A549 (cell line): ENCODE measurements around the gene ZNF24. TPM values are rescaled to one million over a fixed set of nuclear protein-coding genes. Genes with fewer than 3 reads are reported as not detected.

Source experiments
- ATAC-seq, 2 experiments: fragments of 200-7000 bp in 1 of 2; fragments of >200 bp in 1 of 2; cut with Nextera tagmentation in 1 of 2; cut with Tn5 transposase in 1 of 2; 3 replicates each; pipeline versions ENCODE4 v1.8.0 to v1.9.1; 2018 to 2020; ENCODE audit warnings: mild to moderate bottlenecking in 1 of 2, moderate library complexity in 1 of 2
- CTCF ChIA-PET: fragments of 300-600 bp; sonication (Branson Sonifier 250); formaldehyde crosslinking; extraction: SDS; loops from one replicate; lab custom pipeline; 2021; ENCODE audit warnings: antibody characterized with exemption, inconsistent platforms; lab: Yijun Ruan, JAX
- POLR2A ChIA-PET: fragments of 350-600 bp; formaldehyde crosslinking; extraction: SDS; loops from one replicate; lab custom pipeline; 2021; ENCODE audit warnings: antibody characterized with exemption, inconsistent platforms; lab: Yijun Ruan, JAX
- DNase-seq, 2 experiments: peaks; one replicate each; pipeline versions ENCODE4 v3.0.0 to v3.0.0-alpha.2; 2011 to 2016; ENCODE audit warnings: low read depth in 1 of 2, low spot score in 1 of 2
- FAIRE-seq: peaks from 2 replicates; lab custom pipeline; 2011; peaks lifted over from hg19 to GRCh38; lab: Jason Lieb, UNC
- H3K27ac ChIP-seq, 2 experiments: fragments of >200 bp; sonication (Bioruptor Twin); formaldehyde crosslinking; 3 replicates each; pipeline ENCODE4 v1.5.1; 2016 to 2017
- H3K4me1 ChIP-seq: fragments of >200 bp; sonication (Bioruptor Twin); formaldehyde crosslinking; 3 replicates; pipeline ENCODE4 v1.6.1; 2016
- H3K4me2 ChIP-seq: fragments of >200 bp; sonication (Bioruptor Twin); formaldehyde crosslinking; 3 replicates; pipeline ENCODE4 v1.6.1; 2016
- H3K4me3 ChIP-seq: fragments of >200 bp; sonication (Bioruptor Twin); formaldehyde crosslinking; 3 replicates; pipeline ENCODE4 v1.5.1; 2016
- H3K9me3 ChIP-seq: fragments of >200 bp; sonication (Bioruptor Twin); formaldehyde crosslinking; 3 replicates; pipeline ENCODE4 v1.6.1; 2016
- BHLHE40 ChIP-seq: IDR thresholded peaks from 2 replicates; pipeline ENCODE4 v1.6.1; 2012; ENCODE audit warnings: low read depth, low read length, inconsistent platforms
- CHD4 ChIP-seq: fragments of 200-600 bp; sonication (generic); IDR thresholded peaks from 2 replicates; pipeline ENCODE4 v1.6.1; 2016; ENCODE audit warnings: antibody characterized with exemption, mild to moderate bottlenecking, borderline replicate concordance
- EHF ChIP-seq: fragments of 250-450 bp; sonication (Bioruptor Pico); IDR thresholded peaks from 2 replicates; pipeline ENCODE4 v1.5.0; 2020; ENCODE audit warnings: mild to moderate bottlenecking
- ESRRA ChIP-seq: fragments of 150-350 bp; IDR thresholded peaks from 2 replicates; pipeline ENCODE4 v1.6.1; 2014; ENCODE audit warnings: mild to moderate bottlenecking, low read length, borderline replicate concordance
- FOSB ChIP-seq: fragments of 250-450 bp; sonication (Bioruptor Pico); IDR thresholded peaks from 2 replicates; pipeline ENCODE4 v1.5.0; 2020; ENCODE audit warnings: mild to moderate bottlenecking, moderate library complexity
- FOXS1 ChIP-seq: fragments of 250-450 bp; sonication (Bioruptor Pico); IDR thresholded peaks from 2 replicates; pipeline ENCODE4 v1.5.0; 2020; ENCODE audit warnings: mild to moderate bottlenecking, moderate library complexity
- HOXB13 ChIP-seq: fragments of 250-450 bp; sonication (Bioruptor Pico); IDR thresholded peaks from 2 replicates; pipeline ENCODE4 v1.5.0; 2020; ENCODE audit warnings: low read depth, mild to moderate bottlenecking, moderate library complexity
- JUNB ChIP-seq: fragments of >200 bp; sonication (Bioruptor Twin); formaldehyde crosslinking; IDR thresholded peaks from 2 replicates; pipeline ENCODE4 v1.6.1; 2016
- KDM1A ChIP-seq: fragments of 200-600 bp; sonication (generic); IDR thresholded peaks from 2 replicates; pipeline ENCODE4 v1.6.1; 2016; ENCODE audit warnings: low read depth, mild to moderate bottlenecking
- MAFK ChIP-seq: fragments of 450-650 bp; IDR thresholded peaks from 2 replicates; pipeline ENCODE4 v1.6.1; 2014; ENCODE audit not compliant: partially characterized antibody
- MAZ ChIP-seq: fragments of 150-350 bp; IDR thresholded peaks from 2 replicates; pipeline ENCODE4 v1.6.1; 2014; ENCODE audit warnings: antibody characterized with exemption, low read depth, low read length, borderline replicate concordance
- PHF8 ChIP-seq: fragments of 200-600 bp; sonication (generic); IDR thresholded peaks from 2 replicates; pipeline ENCODE4 v1.6.1; 2016; ENCODE audit warnings: low read depth, mild to moderate bottlenecking, antibody characterized with exemption, moderate library complexity, borderline replicate concordance
- POLR2A ChIP-seq: IDR thresholded peaks from 2 replicates; pipeline ENCODE4 v1.6.1; 2012; ENCODE audit warnings: mild to moderate bottlenecking, low read length
- POLR2AphosphoS2 ChIP-seq: conservative IDR thresholded peaks from 2 replicates; pipeline ENCODE4 v1.6.1; 2012; ENCODE audit warnings: low read length, improper control_type of control experiment, inconsistent platforms
- RFX5 ChIP-seq: fragments of 450-650 bp; IDR thresholded peaks from 2 replicates; pipeline ENCODE4 v1.7.1; 2014; ENCODE audit warnings: antibody characterized with exemption, mild to moderate bottlenecking, moderate library complexity
- ZC3H11A ChIP-seq: fragments of 450-650 bp; IDR thresholded peaks from 2 replicates; pipeline ENCODE4 v1.6.1; 2014; ENCODE audit warnings: antibody characterized with exemption, mild to moderate bottlenecking
- ZSCAN20 ChIP-seq: fragments of 250-450 bp; sonication (Bioruptor Pico); IDR thresholded peaks from 2 replicates; pipeline ENCODE4 v1.8.0; 2022; ENCODE audit warnings: mild to moderate bottlenecking, moderate library complexity
- WGBS: methylation state at CpG from one replicate; pipeline ENCODE4 v1.1.6; 2017; ENCODE audit errors: missing lambda C conversion rate; 5-methylcytosine and 5-hydroxymethylcytosine counted together
- polyA plus RNA-seq, 4 experiments: library from polyadenylated mRNA; depleted of rRNA in 3 of 4; stranded (reverse); fragments of >200 nt; fragmentation: RNase III in 1 of 4; extraction: RNeasy Plus Mini Kit Qiagen cat#74134 plus additional on column Dnase treatment in 1 of 4; gene quantifications; 2 replicates in 3 of 4; 3 replicates in 1 of 4; pipeline ENCODE4 v1.2.3, GENCODE V29; 2011 to 2017
- TF ChIP-seq, protein P1 (sequence below): fragments of 250-450 bp; sonication (Bioruptor Pico); IDR thresholded peaks from 2 replicates; pipeline ENCODE4 v1.5.0; 2020; ENCODE audit warnings: low read depth, mild to moderate bottlenecking, moderate library complexity

The ZNF24 gene
- polyA plus RNA-seq, 2 of the 4 experiments (the other 2 are of a cell fraction) = 15.1 to 28.4 TPM

DNA sequence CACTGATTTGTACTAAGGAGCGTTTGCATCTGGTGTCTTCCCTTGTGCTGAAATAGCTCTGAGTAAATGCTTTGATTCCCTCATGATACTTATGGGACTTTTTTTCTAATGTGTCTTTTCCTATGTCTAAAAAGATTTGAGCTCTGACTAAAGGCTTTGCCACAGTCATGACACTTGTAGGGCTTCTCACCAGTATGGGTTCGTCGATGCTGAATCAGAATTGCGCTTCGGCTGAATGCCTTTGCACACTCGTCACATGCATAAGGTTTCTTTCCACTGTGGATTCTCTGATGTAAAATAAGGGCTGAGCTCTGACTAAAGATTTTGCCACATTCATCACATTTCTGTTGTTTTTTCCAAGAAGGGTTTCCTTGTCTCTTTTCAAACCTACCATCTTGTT is 24.9 kb upstream of the ZNF24 start:
- no peak for FAIRE-seq
- CTCF ChIA-PET = no interaction called here
- WGBS = 83% methylated on average over 6 of the region's 6 CpGs
- DNase-seq = no peak
- no peak overlapping the region for H3K27ac ChIP-seq
- TF ChIP-seq RFX5 (no peak), MAZ (no peak), ESRRA (no peak), BHLHE40 (no peak)
- TF ChIP-seq, all 56 proteins: peak for 0
- POLR2A ChIA-PET = no interaction called here
- Histone ChIP-seq H3K4me1 (no peaks in the 10 kb centered on the region), H3K4me3 (no peak overlapping the region), H3K9me3 (no peaks in the 10 kb centered on the region), H3K4me2 (no peak overlapping the region)
- ATAC-seq = no peak

DNA sequence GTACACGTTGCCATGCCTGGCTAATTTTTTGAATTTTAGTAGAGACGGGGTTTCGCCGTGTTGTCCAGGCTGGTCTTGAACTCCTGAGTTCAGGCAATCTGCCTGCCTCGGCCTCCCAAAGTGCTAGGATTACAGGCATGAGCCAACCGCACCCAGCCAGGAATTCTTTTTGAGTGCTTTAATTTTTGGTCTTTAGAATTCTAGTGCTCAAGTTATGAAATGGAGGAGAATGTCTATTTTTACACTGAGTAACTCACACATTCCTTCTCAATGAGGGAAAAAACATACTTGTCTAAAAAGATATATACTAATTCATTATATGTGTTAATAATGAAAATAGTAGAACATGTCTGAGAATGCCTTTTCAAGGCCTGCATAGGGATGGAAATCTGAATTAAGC is 24.4 kb upstream of the ZNF24 start:
- DNase-seq (no peak), ATAC-seq (no peak), FAIRE-seq (no peak)
- H3K4me3 ChIP-seq = no peak overlapping the region
- no peak overlapping the region for H3K4me2 ChIP-seq
- CTCF ChIA-PET = no interaction called here
- H3K9me3 ChIP-seq = no peaks in the 10 kb centered on the region
- TF ChIP-seq POLR2AphosphoS2 (no peak), ZSCAN20 (CRISPR knock-in tag) (no peak), JUNB (no peak), MAFK (no peak), ZC3H11A (no peak)
- TF ChIP-seq, protein P1, sequence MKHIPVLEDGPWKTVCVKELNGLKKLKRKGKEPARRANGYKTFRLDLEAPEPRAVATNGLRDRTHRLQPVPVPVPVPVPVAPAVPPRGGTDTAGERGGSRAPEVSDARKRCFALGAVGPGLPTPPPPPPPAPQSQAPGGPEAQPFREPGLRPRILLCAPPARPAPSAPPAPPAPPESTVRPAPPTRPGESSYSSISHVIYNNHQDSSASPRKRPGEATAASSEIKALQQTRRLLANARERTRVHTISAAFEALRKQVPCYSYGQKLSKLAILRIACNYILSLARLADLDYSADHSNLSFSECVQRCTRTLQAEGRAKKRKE = no peak
- H3K4me1 ChIP-seq = no peaks in the 10 kb centered on the region
- POLR2A ChIA-PET = no interaction called here
- WGBS = 82% methylated on average over 6 of the region's 6 CpGs
- H3K27ac ChIP-seq = no peak overlapping the region

DNA sequence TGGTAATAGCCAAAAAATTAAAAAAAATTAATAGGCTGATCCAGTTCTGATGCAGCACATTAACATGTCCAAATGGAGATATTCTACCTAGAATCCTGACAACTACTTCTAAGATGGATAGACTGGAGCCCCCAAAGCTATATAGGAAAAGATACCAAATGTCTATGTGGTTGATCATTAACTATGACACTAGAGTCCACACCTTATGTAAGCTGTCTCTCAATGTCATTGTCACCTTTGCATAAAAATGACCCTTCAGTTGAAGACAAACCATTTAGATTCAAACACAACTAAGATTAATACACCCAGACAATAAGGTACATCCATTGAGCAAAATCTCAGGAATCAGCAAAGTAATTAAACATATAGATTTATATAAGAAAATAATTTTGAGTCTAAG is 18.3 kb upstream of the ZNF24 start:
- CTCF ChIA-PET = no interaction called here
- Histone ChIP-seq H3K4me2 (no peak overlapping the region), H3K27ac (no peak overlapping the region), H3K4me3 (no peak overlapping the region)
- TF ChIP-seq FOSB (no peak), MAFK (no peak), CHD4 (no peak), PHF8 (no peak), KDM1A (no peak), POLR2A (no peak), EHF (no peak), HOXB13 (no peak)
- TF ChIP-seq, all 56 proteins: peak for 0
- no peak for ATAC-seq
- no peaks in the 10 kb centered on the region for H3K9me3 ChIP-seq
- DNase-seq = no peak
- FAIRE-seq = no peak
- POLR2A ChIA-PET = no interaction called here
- H3K4me1 ChIP-seq = no peaks in the 10 kb centered on the region

DNA sequence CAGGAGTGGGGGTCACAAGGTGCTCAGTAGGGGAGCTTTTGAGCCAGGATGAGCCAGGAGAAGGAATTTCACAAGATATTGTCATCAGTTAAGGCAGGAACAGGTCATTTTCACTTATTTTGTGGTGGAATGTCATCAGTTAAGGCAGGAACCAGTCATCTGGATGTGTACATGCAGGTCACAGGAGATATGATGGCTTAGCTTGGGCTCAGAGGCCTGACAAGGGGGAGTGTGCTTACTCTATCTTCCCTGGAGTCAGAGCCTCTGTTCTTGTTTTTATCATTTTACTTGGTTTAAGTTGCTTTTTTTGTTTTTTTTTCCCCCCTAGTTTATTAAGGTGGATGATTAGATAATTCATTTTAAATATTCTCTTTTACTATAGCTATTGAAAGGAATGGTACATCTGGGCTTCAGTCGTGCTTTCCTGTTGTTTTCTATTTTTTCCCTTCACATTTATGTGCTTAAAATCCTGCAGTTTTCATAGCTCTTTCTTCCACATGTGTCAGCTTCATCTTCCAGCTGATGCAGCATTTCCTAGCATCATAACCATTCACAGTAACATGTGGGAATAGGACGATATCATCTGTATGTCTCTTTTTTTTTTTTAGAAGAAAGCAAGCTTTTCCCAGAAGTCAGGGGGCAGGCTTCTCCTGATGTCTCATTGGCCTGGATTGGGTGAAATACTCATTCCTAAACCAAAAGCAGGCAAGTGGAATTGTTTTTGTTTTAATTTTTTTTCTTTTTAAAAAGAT is 17.5 kb upstream of the ZNF24 start:
- 12% methylated on average over 2 of the region's 2 CpGs for WGBS
- no peak for FAIRE-seq
- no peak for DNase-seq
- no peak overlapping the region for H3K4me3 ChIP-seq
- TF ChIP-seq MAFK (peak; percentile 4), FOXS1 (CRISPR knock-in tag) (no peak)
- ChIA-PET POLR2A (no interaction called here), CTCF (no interaction called here)
- H3K27ac ChIP-seq = no peak overlapping the region
- H3K4me1 ChIP-seq = no peaks in the 10 kb centered on the region
- no peak for ATAC-seq
- H3K9me3 ChIP-seq = no peaks in the 10 kb centered on the region
- no peak overlapping the region for H3K4me2 ChIP-seq
